ENCODE measurements around the gene TGM1.
"Not testable (repeated sequence)": the region's sequence is repeated elsewhere in the genome, so short reads cannot be mapped to it uniquely, and the experiment has no call there.

The TGM1 gene

GRCh38 chr14:24228902-24229301 is 34.1 kb downstream of the TGM1 start:
- Histone ChIP-seq H3K9ac (ENCODE audit: low read length) (no peak overlapping the region), H2AK5ac (ENCODE audit: low read length) (no peak overlapping the region), H3K18ac (ENCODE audit: low read length) (no peak overlapping the region), H4K8ac (ENCODE audit: low read depth, low read length) (no peak overlapping the region), H3K36me3 (ENCODE audit: control insufficient read depth, insufficient read depth, low read length) (no peaks in the 10 kb centered on the region), H3K4me3 (ENCODE audit: low read length) (no peak overlapping the region), H3K27me3 (ENCODE audit: insufficient read depth, low read length, poor library complexity) (no peaks in the 10 kb centered on the region), H2BK5ac (ENCODE audit: low read length) (no peak overlapping the region), H3K4me2 (ENCODE audit: low read length) (no peak overlapping the region), H3K4me1 (ENCODE audit: control insufficient read depth, low read depth, low read length) (peaks cover 2% of the 10 kb centered on the region), H3K23ac (ENCODE audit: low read length) (no peak overlapping the region), H2BK120ac (ENCODE audit: low read depth, low read length) (no peak overlapping the region), H3K79me2 (ENCODE audit: control insufficient read depth, insufficient read depth, low read length) (peaks cover 24% of the 10 kb centered on the region), H4K5ac (ENCODE audit: low read length) (no peak overlapping the region), H2BK15ac (replicated peaks; ENCODE audit: low read depth) (no peak overlapping the region), H3K27ac (ENCODE audit: low read depth, low read length) (no peak overlapping the region), H3K4ac (ENCODE audit: low read depth, low read length) (no peak overlapping the region), H3K79me1 (ENCODE audit: low read length) (peaks cover 9% of the 10 kb centered on the region), H3K56ac (ENCODE audit: low read length) (no peak overlapping the region)
- DNase-seq, result no peak
- WGBS (ENCODE audit: extremely low coverage, insufficient coverage, low lambda C conversion rate), result no CpG with 5 or more reads among the region's 1 CpG

GRCh38 chr14:24226473-24226872 is 36.5 kb downstream of the TGM1 start:
- H3K56ac ChIP-seq (ENCODE audit: low read length), result no peak overlapping the region
- H3K9ac ChIP-seq (ENCODE audit: low read length), result no peak overlapping the region
- no peak overlapping the region for H4K8ac ChIP-seq (ENCODE audit: low read depth, low read length)
- H3K79me1 ChIP-seq (ENCODE audit: low read length), result peaks cover 3% of the 10 kb centered on the region
- H2BK120ac ChIP-seq (ENCODE audit: low read depth, low read length), result no peak overlapping the region
- no peak overlapping the region for H2BK5ac ChIP-seq (ENCODE audit: low read length)
- no peak overlapping the region for H3K18ac ChIP-seq (ENCODE audit: low read length)
- no peak for DNase-seq
- H3K4me2 ChIP-seq (ENCODE audit: low read length), result no peak overlapping the region
- no peak overlapping the region for H3K27ac ChIP-seq (ENCODE audit: low read depth, low read length)
- no peaks in the 10 kb centered on the region for H3K27me3 ChIP-seq (ENCODE audit: insufficient read depth, low read length, poor library complexity)
- peaks cover 22% of the 10 kb centered on the region for H3K79me2 ChIP-seq (ENCODE audit: control insufficient read depth, insufficient read depth, low read length)
- no peaks in the 10 kb centered on the region for H3K36me3 ChIP-seq (ENCODE audit: control insufficient read depth, insufficient read depth, low read length)
- H2BK15ac ChIP-seq (replicated peaks; ENCODE audit: low read depth), result no peak overlapping the region
- no peaks in the 10 kb centered on the region for H3K4me1 ChIP-seq (ENCODE audit: control insufficient read depth, low read depth, low read length)
- no peak overlapping the region for H3K4me3 ChIP-seq (ENCODE audit: low read length)
- no CpG with 5 or more reads among the region's 1 CpG for WGBS (ENCODE audit: extremely low coverage, insufficient coverage, low lambda C conversion rate)
- no peak overlapping the region for H3K4ac ChIP-seq (ENCODE audit: low read depth, low read length)
- no peak overlapping the region for H3K23ac ChIP-seq (ENCODE audit: low read length)
- H4K5ac ChIP-seq (ENCODE audit: low read length), result no peak overlapping the region
- no peak overlapping the region for H2AK5ac ChIP-seq (ENCODE audit: low read length)

GRCh38 chr14:24224618-24225071 is 38.3 kb downstream of the TGM1 start:
- Histone ChIP-seq H3K23ac (ENCODE audit: low read length) (no peak overlapping the region), H2BK5ac (ENCODE audit: low read length) (no peak overlapping the region), H3K79me2 (ENCODE audit: control insufficient read depth, insufficient read depth, low read length) (peaks cover 16% of the 10 kb centered on the region), H3K27ac (ENCODE audit: low read depth, low read length) (no peak overlapping the region), H2AK5ac (ENCODE audit: low read length) (no peak overlapping the region), H3K4me2 (ENCODE audit: low read length) (no peak overlapping the region), H2BK120ac (ENCODE audit: low read depth, low read length) (no peak overlapping the region), H3K36me3 (ENCODE audit: control insufficient read depth, insufficient read depth, low read length) (no peaks in the 10 kb centered on the region), H4K5ac (ENCODE audit: low read length) (no peak overlapping the region), H3K9ac (ENCODE audit: low read length) (no peak overlapping the region), H4K8ac (ENCODE audit: low read depth, low read length) (no peak overlapping the region), H3K79me1 (ENCODE audit: low read length) (no peaks in the 10 kb centered on the region), H3K56ac (ENCODE audit: low read length) (no peak overlapping the region), H2BK15ac (replicated peaks; ENCODE audit: low read depth) (no peak overlapping the region), H3K18ac (ENCODE audit: low read length) (no peak overlapping the region), H3K4ac (ENCODE audit: low read depth, low read length) (no peak overlapping the region), H3K4me3 (ENCODE audit: low read length) (no peak overlapping the region), H3K27me3 (ENCODE audit: insufficient read depth, low read length, poor library complexity) (no peaks in the 10 kb centered on the region), H3K4me1 (ENCODE audit: control insufficient read depth, low read depth, low read length) (no peaks in the 10 kb centered on the region)
- DNase-seq, result no peak
- no CpG with 5 or more reads among the region's 7 CpGs for WGBS (ENCODE audit: extremely low coverage, insufficient coverage, low lambda C conversion rate)

GRCh38 chr14:24222987-24223386 is 40.0 kb downstream of the TGM1 start:
- H3K4ac ChIP-seq (ENCODE audit: low read depth, low read length); DNase-seq; H3K4me2 ChIP-seq (ENCODE audit: low read length); H3K4me1 ChIP-seq (ENCODE audit: control insufficient read depth, low read depth, low read length); H3K9ac ChIP-seq (ENCODE audit: low read length); H4K5ac ChIP-seq (ENCODE audit: low read length); H3K27ac ChIP-seq (ENCODE audit: low read depth, low read length); H4K8ac ChIP-seq (ENCODE audit: low read depth, low read length); H3K36me3 ChIP-seq (ENCODE audit: control insufficient read depth, insufficient read depth, low read length); H3K18ac ChIP-seq (ENCODE audit: low read length); H2BK5ac ChIP-seq (ENCODE audit: low read length); H3K4me3 ChIP-seq (ENCODE audit: low read length); H3K56ac ChIP-seq (ENCODE audit: low read length); H3K23ac ChIP-seq (ENCODE audit: low read length); H3K79me2 ChIP-seq (ENCODE audit: control insufficient read depth, insufficient read depth, low read length); H2AK5ac ChIP-seq (ENCODE audit: low read length); H3K27me3 ChIP-seq (ENCODE audit: insufficient read depth, low read length, poor library complexity); H2BK120ac ChIP-seq (ENCODE audit: low read depth, low read length); H2BK15ac ChIP-seq (replicated peaks; ENCODE audit: low read depth); H3K79me1 ChIP-seq (ENCODE audit: low read length): not testable (repeated sequence)
- no CpG with 5 or more reads among the region's 4 CpGs for WGBS (ENCODE audit: extremely low coverage, insufficient coverage, low lambda C conversion rate)

- Histone ChIP-seq H3K4me2 (ENCODE audit: low read length) (no peak overlapping the region), H2AK5ac (ENCODE audit: low read length) (no peak overlapping the region), H3K56ac (ENCODE audit: low read length) (no peak overlapping the region), H2BK5ac (ENCODE audit: low read length) (no peak overlapping the region), H2BK120ac (ENCODE audit: low read depth, low read length) (no peak overlapping the region), H3K79me2 (ENCODE audit: control insufficient read depth, insufficient read depth, low read length) (peaks cover 3% of the 10 kb centered on the region), H3K4me3 (ENCODE audit: low read length) (no peak overlapping the region), H3K4ac (ENCODE audit: low read depth, low read length) (no peak overlapping the region), H3K27ac (ENCODE audit: low read depth, low read length) (no peak overlapping the region), H3K27me3 (ENCODE audit: insufficient read depth, low read length, poor library complexity) (no peaks in the 10 kb centered on the region), H3K9ac (ENCODE audit: low read length) (no peak overlapping the region), H3K18ac (ENCODE audit: low read length) (no peak overlapping the region), H3K4me1 (ENCODE audit: control insufficient read depth, low read depth, low read length) (no peaks in the 10 kb centered on the region), H4K5ac (ENCODE audit: low read length) (no peak overlapping the region), H3K79me1 (ENCODE audit: low read length) (no peaks in the 10 kb centered on the region), H3K36me3 (ENCODE audit: control insufficient read depth, insufficient read depth, low read length) (no peaks in the 10 kb centered on the region), H4K8ac (ENCODE audit: low read depth, low read length) (no peak overlapping the region), H2BK15ac (replicated peaks; ENCODE audit: low read depth) (no peak overlapping the region), H3K23ac (ENCODE audit: low read length) (no peak overlapping the region)
- no CpG with 5 or more reads among the region's 3 CpGs for WGBS (ENCODE audit: extremely low coverage, insufficient coverage, low lambda C conversion rate)
- no peak for DNase-seq
Measured at GRCh38 chr14:24219521-24219920, 43.5 kb downstream of the TGM1 start.

GRCh38 chr14:24219080-24219479 is 43.9 kb downstream of the TGM1 start:
- Histone ChIP-seq H3K56ac (ENCODE audit: low read length) (no peak overlapping the region), H3K27ac (ENCODE audit: low read depth, low read length) (no peak overlapping the region), H3K4me2 (ENCODE audit: low read length) (no peak overlapping the region), H3K79me1 (ENCODE audit: low read length) (no peaks in the 10 kb centered on the region), H2AK5ac (ENCODE audit: low read length) (no peak overlapping the region), H2BK120ac (ENCODE audit: low read depth, low read length) (no peak overlapping the region), H3K27me3 (ENCODE audit: insufficient read depth, low read length, poor library complexity) (no peaks in the 10 kb centered on the region), H3K79me2 (ENCODE audit: control insufficient read depth, insufficient read depth, low read length) (peaks cover 2% of the 10 kb centered on the region), H4K5ac (ENCODE audit: low read length) (no peak overlapping the region), H3K23ac (ENCODE audit: low read length) (no peak overlapping the region), H3K36me3 (ENCODE audit: control insufficient read depth, insufficient read depth, low read length) (no peaks in the 10 kb centered on the region), H3K9ac (ENCODE audit: low read length) (no peak overlapping the region), H4K8ac (ENCODE audit: low read depth, low read length) (no peak overlapping the region), H3K18ac (ENCODE audit: low read length) (no peak overlapping the region), H2BK15ac (replicated peaks; ENCODE audit: low read depth) (no peak overlapping the region), H3K4ac (ENCODE audit: low read depth, low read length) (no peak overlapping the region), H2BK5ac (ENCODE audit: low read length) (no peak overlapping the region), H3K4me3 (ENCODE audit: low read length) (no peak overlapping the region), H3K4me1 (ENCODE audit: control insufficient read depth, low read depth, low read length) (no peaks in the 10 kb centered on the region)
- no peak for DNase-seq
- WGBS (ENCODE audit: extremely low coverage, insufficient coverage, low lambda C conversion rate), result no CpG with 5 or more reads among the region's 4 CpGs
